Measurements from ENCODE around the gene USP10.

USP10 gene

GRCh38 chr16:84714028-84714427 is 14.2 kb downstream of the USP10 start:
- Histone ChIP-seq H3K27ac (peak overlapping the region in 6 of 11 experiments; percentile 24 to 50 (median 32); a peak in 9 of 22 replicates), H3K36me3 (peaks cover 19 to 79% (median 62%) of the 10 kb centered on the region in 11 experiments; a peak in 21 of 22 replicates), H3K4me1 (peaks cover 54 to 100% (median 86%) of the 10 kb centered on the region in 10 experiments)

GRCh38 chr16:84715424-84715823 is 15.6 kb downstream of the USP10 start:
- H3K27ac ChIP-seq = no peak overlapping the region
- H4K20me1 ChIP-seq = peaks cover 100% of the 10 kb centered on the region in 11 experiments
- no peak for TF ChIP-seq Cebpa-rat (IDR thresholded peaks at IDR 0.05)
- H3K27me3 ChIP-seq = no peaks in the 10 kb centered on the region
- no peak overlapping the region for H3K9ac ChIP-seq
- peak overlapping the region in 6 of 11 experiments; percentile 7 to 48 (median 32); a peak in 8 of 22 replicates for H3K4me2 ChIP-seq
- H3K36me3 ChIP-seq = peaks cover 21 to 83% (median 67%) of the 10 kb centered on the region in 11 experiments; a peak in 21 of 22 replicates
- H3K4me1 ChIP-seq = peaks cover 45 to 100% (median 86%) of the 10 kb centered on the region in 10 experiments
- H3K9me3 ChIP-seq (replicated peaks in 1 of 11) = no peaks in the 10 kb centered on the region
- H3K4me3 ChIP-seq = no peak overlapping the region

More at GRCh38 chr16:84714028-84714427, 14.2 kb downstream of the USP10 start:
- Histone ChIP-seq H3K4me2 (peak overlapping the region; percentile 32 to 92 (median 85)), H3K9me3 (replicated peaks in 1 of 11) (no peaks in the 10 kb centered on the region), H3K4me3 (peak overlapping the region in 2 of 10 experiments; percentile 8 to 14; a peak in 2 of 20 replicates), H3K9ac (peak overlapping the region in 6 of 11 experiments; percentile 4 to 42 (median 31); a peak in 6 of 22 replicates), H4K20me1 (peaks cover 100% of the 10 kb centered on the region in 11 experiments), H3K27me3 (no peaks in the 10 kb centered on the region)
- no peak for TF ChIP-seq Cebpa-rat (IDR thresholded peaks at IDR 0.05)

GRCh38 chr16:84715854-84716253 is 16.1 kb downstream of the USP10 start:
- Histone ChIP-seq H3K27ac (no peak overlapping the region), H3K4me2 (peak overlapping the region in 6 of 11 experiments; percentile 7 to 48 (median 32); a peak in 7 of 22 replicates), H3K9me3 (replicated peaks in 1 of 11) (no peaks in the 10 kb centered on the region), H3K4me1 (peaks cover 40 to 100% (median 82%) of the 10 kb centered on the region in 10 experiments), H4K20me1 (peaks cover 100% of the 10 kb centered on the region in 11 experiments), H3K4me3 (no peak overlapping the region), H3K9ac (no peak overlapping the region), H3K36me3 (peaks cover 21 to 83% (median 67%) of the 10 kb centered on the region in 11 experiments; a peak in 21 of 22 replicates), H3K27me3 (no peaks in the 10 kb centered on the region)
- no peak for TF ChIP-seq Cebpa-rat (IDR thresholded peaks at IDR 0.05)

GRCh38 chr16:84716740-84717139 is 16.9 kb downstream of the USP10 start:
- Histone ChIP-seq H3K4me2 (peak overlapping the region in 2 of 11 experiments; percentile 27 to 48; a peak in 3 of 22 replicates), H4K20me1 (peaks cover 100% of the 10 kb centered on the region in 11 experiments), H3K4me3 (no peak overlapping the region), H3K9me3 (replicated peaks in 1 of 11) (no peaks in the 10 kb centered on the region), H3K36me3 (peaks cover 23 to 83% (median 69%) of the 10 kb centered on the region in 11 experiments), H3K4me1 (peaks cover 35 to 97% (median 74%) of the 10 kb centered on the region in 10 experiments), H3K9ac (no peak overlapping the region), H3K27ac (no peak overlapping the region), H3K27me3 (no peaks in the 10 kb centered on the region)
- peak in 5 of 11 experiments; percentile 32 to 63 (median 40); a peak in 4 of 22 replicates for TF ChIP-seq Cebpa-rat (IDR thresholded peaks at IDR 0.05)

GRCh38 chr16:84717484-84717883 is 17.7 kb downstream of the USP10 start:
- Histone ChIP-seq H3K27me3 (no peaks in the 10 kb centered on the region), H3K9ac (no peak overlapping the region), H3K27ac (no peak overlapping the region), H3K9me3 (replicated peaks in 1 of 11) (no peaks in the 10 kb centered on the region), H4K20me1 (peaks cover 100% of the 10 kb centered on the region in 11 experiments), H3K4me2 (peak overlapping the region in 1 of 11 experiments; percentile 48; a peak in 2 of 22 replicates), H3K4me1 (peaks cover 35 to 97% (median 72%) of the 10 kb centered on the region in 10 experiments), H3K36me3 (peaks cover 26 to 83% (median 67%) of the 10 kb centered on the region in 11 experiments), H3K4me3 (no peak overlapping the region)
- TF ChIP-seq Cebpa-rat (IDR thresholded peaks at IDR 0.05) = no peak

GRCh38 chr16:84720177-84720579 is 20.4 kb downstream of the USP10 start:
- Histone ChIP-seq H3K4me3 (no peak overlapping the region), H3K36me3 (peaks cover 26 to 74% (median 64%) of the 10 kb centered on the region in 11 experiments), H3K9ac (no peak overlapping the region), H4K20me1 (peaks cover 97 to 100% (median 100%) of the 10 kb centered on the region in 11 experiments), H3K9me3 (replicated peaks in 1 of 11) (no peaks in the 10 kb centered on the region), H3K4me1 (peaks cover 43 to 97% (median 76%) of the 10 kb centered on the region in 10 experiments), H3K27ac (no peak overlapping the region), H3K27me3 (no peaks in the 10 kb centered on the region), H3K4me2 (peak overlapping the region in 3 of 11 experiments; percentile 12 to 40 (median 36); a peak in 3 of 22 replicates)
- no peak for TF ChIP-seq Cebpa-rat (IDR thresholded peaks at IDR 0.05)

GRCh38 chr16:84722068-84722467 is 22.3 kb downstream of the USP10 start:
- no peak overlapping the region for H3K4me3 ChIP-seq
- H3K9me3 ChIP-seq (replicated peaks in 1 of 11) = no peaks in the 10 kb centered on the region
- peaks cover 62 to 97% (median 82%) of the 10 kb centered on the region in 10 experiments for H3K4me1 ChIP-seq
- no peak for TF ChIP-seq Cebpa-rat (IDR thresholded peaks at IDR 0.05)
- no peak overlapping the region for H3K27ac ChIP-seq
- H4K20me1 ChIP-seq = peaks cover 90 to 100% (median 100%) of the 10 kb centered on the region in 11 experiments
- H3K4me2 ChIP-seq = peak overlapping the region in 10 of 11 experiments; percentile 10 to 97 (median 72); a peak in 9 of 22 replicates
- H3K36me3 ChIP-seq = peaks cover 15 to 57% (median 49%) of the 10 kb centered on the region in 11 experiments; a peak in 21 of 22 replicates
- no peaks in the 10 kb centered on the region for H3K27me3 ChIP-seq
- no peak overlapping the region for H3K9ac ChIP-seq

- TF ChIP-seq Cebpa-rat (IDR thresholded peaks at IDR 0.05) = no peak
- no peaks in the 10 kb centered on the region for H3K9me3 ChIP-seq (replicated peaks in 1 of 11)
- H3K4me1 ChIP-seq = peaks cover 74 to 97% (median 83%) of the 10 kb centered on the region in 10 experiments
- peaks cover 10 to 45% (median 34%) of the 10 kb centered on the region in 11 experiments; a peak in 19 of 22 replicates for H3K36me3 ChIP-seq
- peak overlapping the region; percentile 83 to 97 (median 95) for H3K4me2 ChIP-seq
- H3K27me3 ChIP-seq = no peaks in the 10 kb centered on the region
- H3K27ac ChIP-seq = peak overlapping the region in 6 of 11 experiments; percentile 13 to 90 (median 58); a peak in 7 of 22 replicates
- peaks cover 72 to 100% (median 100%) of the 10 kb centered on the region in 11 experiments for H4K20me1 ChIP-seq
- H3K9ac ChIP-seq = peak overlapping the region in 1 of 11 experiments; percentile 37; a peak in 1 of 22 replicates
- no peak overlapping the region for H3K4me3 ChIP-seq
Measured at GRCh38 chr16:84723906-84724305, 24.1 kb downstream of the USP10 start.

GRCh38 chr16:84724606-84725309 is 25.0 kb downstream of the USP10 start:
- Histone ChIP-seq H3K4me1 (peaks cover 74 to 97% (median 84%) of the 10 kb centered on the region in 10 experiments), H3K9me3 (replicated peaks in 1 of 11) (no peaks in the 10 kb centered on the region), H3K36me3 (peaks cover 5 to 36% (median 25%) of the 10 kb centered on the region in 11 experiments; a peak in 19 of 22 replicates), H3K4me2 (peak overlapping the region; percentile 83 to 97 (median 95)), H4K20me1 (peaks cover 68 to 100% (median 100%) of the 10 kb centered on the region in 11 experiments), H3K27ac (peak overlapping the region in 8 of 11 experiments; percentile 13 to 90 (median 86); a peak in 12 of 22 replicates), H3K4me3 (no peak overlapping the region), H3K9ac (peak overlapping the region in 5 of 11 experiments; percentile 12 to 79 (median 75); a peak in 5 of 22 replicates), H3K27me3 (no peaks in the 10 kb centered on the region)
- no peak for TF ChIP-seq Cebpa-rat (IDR thresholded peaks at IDR 0.05)

Data from BLaER1 treated with 17β-estradiol and CSF1 and Interleukin-3, amounts not matched to agents 10 nM and 100 nM (cell line).